ENCODE data around the gene ACOT2.
A peak's percentile ranks its signal among the peaks of the same experiment; 100 is the strongest.
"Not testable (repeated sequence)": the region's sequence is repeated elsewhere in the genome, so short reads cannot be mapped to it uniquely, and the experiment has no call there.

ACOT2 gene

DNA sequence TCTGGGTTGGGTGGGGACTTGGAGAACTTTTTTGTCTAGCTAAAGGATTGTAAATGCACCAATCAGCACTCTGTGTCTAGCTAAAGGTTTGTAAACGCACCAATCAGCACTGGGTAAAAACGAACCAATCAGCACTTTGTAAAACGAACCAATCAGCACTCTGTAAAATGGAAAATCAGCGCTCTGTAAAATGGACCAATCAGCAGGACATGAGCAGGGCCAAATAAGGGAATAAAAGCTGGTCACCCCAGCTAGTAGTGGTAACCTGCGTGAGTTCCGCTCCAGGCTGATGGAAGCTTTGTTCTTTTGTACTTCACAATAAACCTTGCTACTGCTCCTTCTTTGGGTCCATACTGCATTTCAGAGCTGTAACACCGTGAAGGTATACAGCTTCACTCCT, 1.7 kb upstream of the ACOT2 start:
- DNase-seq (ENCODE audit: low read depth in 1 of 2, low spot score in 1 of 2): no peak
- Histone ChIP-seq H3K27ac (replicated peaks) (no peak overlapping the region), H3K27me3 (ENCODE audit: insufficient read depth, poor library complexity, severe bottlenecking) (no peaks in the 10 kb centered on the region), H3K4me3 (replicated peaks; ENCODE audit: insufficient read depth, low read length) (no peak overlapping the region)
- TF ChIP-seq CTCF (IDR thresholded peaks at IDR 0.05; ENCODE audit: insufficient read depth, low read length) (no peak), SPI1 (IDR thresholded peaks at IDR 0.05; ENCODE audit: borderline replicate concordance, low read depth) (no peak), GABPA (IDR thresholded peaks at IDR 0.05; ENCODE audit: low read depth) (no peak), REST (IDR thresholded peaks at IDR 0.05; ENCODE audit: insufficient replicate concordance, low read depth) (no peak), POLR2AphosphoS5 (IDR thresholded peaks at IDR 0.05; ENCODE audit: low read depth) (no peak)

GRCh38 chr14:73567951-73568885, 795 bp upstream of the ACOT2 start:
- no peaks in the 10 kb centered on the region for H3K27me3 ChIP-seq (ENCODE audit: insufficient read depth, poor library complexity, severe bottlenecking)
- H3K27ac ChIP-seq (replicated peaks): no peak overlapping the region
- no peak overlapping the region for H3K4me3 ChIP-seq (replicated peaks; ENCODE audit: insufficient read depth, low read length)
- no peak for DNase-seq (ENCODE audit: low read depth in 1 of 2, low spot score in 1 of 2)
- TF ChIP-seq REST (IDR thresholded peaks at IDR 0.05; ENCODE audit: insufficient replicate concordance, low read depth) (no peak), POLR2AphosphoS5 (IDR thresholded peaks at IDR 0.05; ENCODE audit: low read depth) (no peak)

GRCh38 chr14:73568886-73569184, 178 bp upstream of the ACOT2 start:
- not testable (repeated sequence) for H3K4me3 ChIP-seq (replicated peaks; ENCODE audit: insufficient read depth, low read length); H3K27ac ChIP-seq (replicated peaks); H3K27me3 ChIP-seq (ENCODE audit: insufficient read depth, poor library complexity, severe bottlenecking); DNase-seq (ENCODE audit: low read depth in 1 of 2, low spot score in 1 of 2)

DNA sequence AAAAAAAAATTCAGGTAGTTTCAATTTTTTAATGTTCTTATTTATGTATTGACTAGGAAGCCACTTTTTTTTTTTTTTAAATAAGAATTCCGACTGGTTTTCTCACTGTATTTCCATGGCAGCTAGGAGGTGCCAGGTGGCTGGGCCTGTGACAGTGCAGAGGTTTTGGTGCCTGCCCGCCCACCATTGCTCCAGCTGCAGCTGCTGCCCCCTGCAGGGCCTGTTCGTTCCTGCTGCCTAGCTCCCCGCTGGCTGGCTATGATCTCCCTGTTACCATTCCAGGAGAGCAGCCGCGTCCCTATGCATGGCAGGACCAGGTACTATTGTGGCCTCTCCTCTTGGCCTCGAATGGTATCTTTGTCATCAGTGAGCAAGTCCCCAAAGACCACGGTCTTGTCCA, 1.9 kb downstream of the ACOT2 start:
- H3K27me3 ChIP-seq (ENCODE audit: insufficient read depth, poor library complexity, severe bottlenecking); H3K4me3 ChIP-seq (replicated peaks; ENCODE audit: insufficient read depth, low read length); H3K27ac ChIP-seq (replicated peaks): not testable (repeated sequence)
- DNase-seq (ENCODE audit: low read depth in 1 of 2, low spot score in 1 of 2): peak in 1 of 2 experiments; percentile 18

DNA sequence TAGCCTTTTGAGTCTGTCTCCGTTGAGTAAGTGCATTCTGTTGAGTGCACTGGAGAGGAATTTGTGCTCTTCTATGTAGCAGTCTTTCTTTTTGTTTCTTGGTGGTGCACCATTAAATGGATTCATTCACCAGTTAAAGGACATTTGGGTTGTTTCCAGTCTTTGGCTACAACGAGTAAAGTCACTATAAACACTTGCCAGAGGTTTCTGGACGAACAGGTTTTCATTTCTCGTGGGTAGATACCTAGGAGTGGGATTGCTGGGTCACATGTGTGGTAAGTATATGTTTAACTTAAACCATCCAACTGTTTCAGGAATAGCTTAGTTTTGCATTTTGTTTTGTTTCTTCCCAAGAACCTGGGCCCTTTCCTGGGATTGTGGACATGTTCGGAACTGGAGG, 4.0 kb downstream of the ACOT2 start:
- H3K4me3 ChIP-seq (replicated peaks; ENCODE audit: insufficient read depth, low read length); H3K27ac ChIP-seq (replicated peaks); H3K27me3 ChIP-seq (ENCODE audit: insufficient read depth, poor library complexity, severe bottlenecking); DNase-seq (ENCODE audit: low read depth in 1 of 2, low spot score in 1 of 2): not testable (repeated sequence)

DNA sequence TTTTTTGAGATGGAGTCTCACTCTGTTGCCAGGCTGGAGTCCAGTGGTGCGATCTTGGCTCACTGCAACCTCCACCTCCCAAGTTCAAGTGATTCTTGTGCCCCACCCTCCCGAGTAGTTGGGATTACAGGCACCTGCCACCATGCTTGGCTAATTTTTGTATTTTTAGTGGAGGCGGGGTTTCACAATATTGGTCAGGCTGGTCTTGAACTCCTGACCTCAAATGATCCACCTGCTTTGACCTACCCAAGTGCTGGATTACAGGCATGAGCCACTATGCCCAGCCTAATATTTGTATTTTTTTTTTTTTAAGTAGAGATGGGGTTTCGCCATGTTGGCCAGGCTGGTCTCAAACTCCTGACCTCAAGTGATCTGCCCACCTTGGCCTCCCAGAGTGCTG, 4.7 kb downstream of the ACOT2 start:
- DNase-seq (ENCODE audit: low read depth in 1 of 2, low spot score in 1 of 2); H3K27ac ChIP-seq (replicated peaks); H3K4me3 ChIP-seq (replicated peaks; ENCODE audit: insufficient read depth, low read length); H3K27me3 ChIP-seq (ENCODE audit: insufficient read depth, poor library complexity, severe bottlenecking): not testable (repeated sequence)

DNA sequence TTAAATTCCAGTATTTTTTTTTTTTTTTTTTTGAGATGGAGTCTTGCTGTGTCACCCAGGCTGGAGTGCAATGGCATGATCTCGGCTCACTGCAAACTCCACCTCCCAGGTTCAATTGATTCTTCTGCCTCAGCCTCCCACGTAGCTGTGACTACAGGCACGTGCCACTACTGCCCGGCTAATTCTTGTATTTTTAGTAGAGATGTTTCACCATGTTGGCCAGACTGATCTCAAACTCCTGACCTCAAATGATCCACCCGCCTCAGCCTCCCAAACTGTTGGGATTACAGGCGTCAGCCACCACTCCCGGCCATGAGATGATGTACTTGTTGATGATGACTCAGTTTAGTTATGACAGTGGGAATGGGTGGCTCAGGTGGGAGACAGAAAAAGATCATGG, 5.2 kb downstream of the ACOT2 start:
- H3K4me3 ChIP-seq (replicated peaks; ENCODE audit: insufficient read depth, low read length); H3K27ac ChIP-seq (replicated peaks); H3K27me3 ChIP-seq (ENCODE audit: insufficient read depth, poor library complexity, severe bottlenecking); DNase-seq (ENCODE audit: low read depth in 1 of 2, low spot score in 1 of 2): not testable (repeated sequence)
